Measurements from ENCODE around the gene LFNG. TPM values are rescaled to one million over a fixed set of nuclear protein-coding genes. Genes with fewer than 3 reads are reported as not detected.

The LFNG gene
- polyA plus RNA-seq, 4 donors = 10.5 to 39.3 (median 17.5) TPM

DNA sequence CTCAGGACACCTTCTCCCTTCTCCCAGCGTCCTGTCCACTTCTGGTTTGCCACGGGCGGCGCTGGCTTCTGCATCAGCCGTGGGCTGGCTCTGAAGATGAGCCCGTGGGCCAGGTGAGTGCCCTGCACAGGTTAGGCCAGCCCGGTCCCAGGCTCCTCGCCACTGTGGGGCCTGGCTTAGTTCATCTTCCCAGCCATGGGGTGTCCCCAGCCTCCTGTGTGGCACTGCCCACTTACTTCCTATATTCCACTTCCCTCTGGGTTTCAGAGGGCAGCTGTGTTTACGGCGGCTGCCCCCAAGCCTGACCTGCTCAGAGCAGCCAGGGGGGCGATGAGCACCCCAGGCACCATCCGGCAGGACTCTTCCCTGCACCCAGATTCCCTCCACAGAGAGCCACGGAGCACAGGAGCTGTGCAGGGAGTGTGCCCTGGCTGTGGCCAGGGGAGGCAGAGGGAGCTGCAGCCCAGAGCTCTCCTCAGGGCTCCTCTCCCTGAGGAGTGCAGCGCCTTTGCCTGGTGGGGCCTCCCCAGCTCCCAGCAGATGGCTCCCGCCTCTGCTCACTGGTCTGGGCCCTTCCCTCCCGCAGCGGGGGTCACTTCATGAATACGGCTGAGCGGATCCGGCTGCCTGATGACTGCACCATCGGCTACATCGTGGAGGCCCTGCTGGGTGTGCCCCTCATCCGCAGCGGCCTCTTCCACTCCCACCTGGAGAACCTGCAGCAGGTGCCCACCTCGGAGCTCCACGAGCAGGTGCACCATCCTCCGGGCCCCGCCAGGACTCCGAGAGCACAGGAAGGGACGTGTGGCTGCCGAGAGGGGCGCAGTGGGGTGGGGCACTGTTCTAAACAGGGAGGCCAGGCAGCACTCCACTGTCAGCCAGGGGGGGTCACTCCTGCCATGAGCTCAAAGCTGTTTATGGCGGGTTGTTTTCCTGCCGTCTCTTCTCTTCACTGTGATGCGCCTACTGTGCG, 6.4 kb downstream of the LFNG start:
- H3K9me3 ChIP-seq (ENCODE audit: control insufficient read depth in 2 of 2, insufficient read depth in 1 of 2, low read depth in 1 of 2, low read length in 1 of 2) = no peaks in the 10 kb centered on the region
- 58 to 79% (median 77%) methylated on average over 31 to 36 of the region's 36 CpGs for WGBS, 3 donors
- peaks cover 12 to 95% (median 12%) of the 10 kb centered on the region in 3 donors for H3K4me1 ChIP-seq (ENCODE audit: control insufficient read depth in 3 of 3, insufficient read depth in 2 of 3, low read depth in 1 of 3, low read length in 2 of 3)
- H3K36me3 ChIP-seq (ENCODE audit: control insufficient read depth in 3 of 3, insufficient read depth in 2 of 3, low read depth in 1 of 3, low read length in 3 of 3) = peaks cover 2 to 82% (median 3%) of the 10 kb centered on the region in 3 donors
- FAIRE-seq (no peak), DNase-seq (peak in 1 of 2 donors; percentile 56)
- no peak overlapping the region for H3K4me3 ChIP-seq (ENCODE audit: low read depth in 1 of 3, low read length in 3 of 3)
- H3K27ac ChIP-seq (ENCODE audit: low read depth in 1 of 3, low read length in 2 of 3) = peak overlapping the region in 2 of 3 donors; percentile 0 to 98
- H3K27me3 ChIP-seq (ENCODE audit: control insufficient read depth in 3 of 3, insufficient read depth in 3 of 3, low read length in 3 of 3) = no peaks in the 10 kb centered on the region

DNA sequence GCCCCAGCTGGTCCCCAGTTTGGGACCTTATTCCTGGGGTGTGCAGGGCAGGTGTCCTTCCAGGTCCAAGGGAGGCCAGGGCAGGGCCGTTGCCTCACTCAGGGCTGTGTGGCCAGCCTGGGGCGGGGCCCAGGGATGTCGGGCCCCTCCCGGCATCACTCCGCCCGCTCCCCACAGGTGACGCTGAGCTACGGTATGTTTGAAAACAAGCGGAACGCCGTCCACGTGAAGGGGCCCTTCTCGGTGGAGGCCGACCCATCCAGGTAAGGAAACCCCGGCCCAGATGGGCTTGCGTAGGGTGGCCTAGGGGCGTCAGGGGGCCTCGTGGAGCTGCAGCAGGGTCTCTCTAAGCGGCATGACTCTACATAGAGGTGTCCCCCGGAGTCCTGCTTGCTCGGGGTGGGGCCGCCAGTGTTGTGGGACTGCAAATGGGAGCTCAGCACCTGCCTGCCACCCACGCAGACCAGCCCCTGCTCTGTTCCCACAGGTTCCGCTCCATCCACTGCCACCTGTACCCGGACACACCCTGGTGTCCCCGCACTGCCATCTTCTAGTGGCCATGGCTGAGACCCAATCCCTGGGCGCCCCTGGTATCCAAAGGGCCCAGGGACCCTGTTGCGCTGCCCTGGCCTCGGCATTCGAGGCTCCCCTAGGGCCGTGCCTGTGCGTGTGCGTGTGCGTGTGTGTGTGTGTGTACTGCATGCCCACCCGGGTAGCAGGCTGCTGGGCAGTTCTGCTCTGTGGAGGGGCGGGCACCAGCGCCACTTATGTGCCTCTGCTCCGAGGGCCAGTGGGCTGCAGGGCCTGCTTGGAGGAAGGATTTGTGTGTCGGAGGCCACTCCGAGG, 7.3 kb downstream of the LFNG start:
- no peak for FAIRE-seq
- Histone ChIP-seq H3K9me3 (ENCODE audit: control insufficient read depth in 2 of 2, insufficient read depth in 1 of 2, low read depth in 1 of 2, low read length in 1 of 2) (no peaks in the 10 kb centered on the region), H3K27ac (ENCODE audit: low read depth in 1 of 3, low read length in 2 of 3) (peak overlapping the region in 2 of 3 donors; percentile 48 to 98), H3K27me3 (ENCODE audit: control insufficient read depth in 3 of 3, insufficient read depth in 3 of 3, low read length in 3 of 3) (no peaks in the 10 kb centered on the region), H3K4me3 (ENCODE audit: low read depth in 1 of 3, low read length in 3 of 3) (no peak overlapping the region), H3K4me1 (ENCODE audit: control insufficient read depth in 3 of 3, insufficient read depth in 2 of 3, low read depth in 1 of 3, low read length in 2 of 3) (peaks cover 10 to 95% (median 12%) of the 10 kb centered on the region in 3 donors), H3K36me3 (ENCODE audit: control insufficient read depth in 3 of 3, insufficient read depth in 2 of 3, low read depth in 1 of 3, low read length in 3 of 3) (peaks cover 2 to 76% (median 3%) of the 10 kb centered on the region in 3 donors)
- no peak for DNase-seq
- 75 to 85% (median 82%) methylated on average over 40 of the region's 40 CpGs for WGBS, 3 donors

DNA sequence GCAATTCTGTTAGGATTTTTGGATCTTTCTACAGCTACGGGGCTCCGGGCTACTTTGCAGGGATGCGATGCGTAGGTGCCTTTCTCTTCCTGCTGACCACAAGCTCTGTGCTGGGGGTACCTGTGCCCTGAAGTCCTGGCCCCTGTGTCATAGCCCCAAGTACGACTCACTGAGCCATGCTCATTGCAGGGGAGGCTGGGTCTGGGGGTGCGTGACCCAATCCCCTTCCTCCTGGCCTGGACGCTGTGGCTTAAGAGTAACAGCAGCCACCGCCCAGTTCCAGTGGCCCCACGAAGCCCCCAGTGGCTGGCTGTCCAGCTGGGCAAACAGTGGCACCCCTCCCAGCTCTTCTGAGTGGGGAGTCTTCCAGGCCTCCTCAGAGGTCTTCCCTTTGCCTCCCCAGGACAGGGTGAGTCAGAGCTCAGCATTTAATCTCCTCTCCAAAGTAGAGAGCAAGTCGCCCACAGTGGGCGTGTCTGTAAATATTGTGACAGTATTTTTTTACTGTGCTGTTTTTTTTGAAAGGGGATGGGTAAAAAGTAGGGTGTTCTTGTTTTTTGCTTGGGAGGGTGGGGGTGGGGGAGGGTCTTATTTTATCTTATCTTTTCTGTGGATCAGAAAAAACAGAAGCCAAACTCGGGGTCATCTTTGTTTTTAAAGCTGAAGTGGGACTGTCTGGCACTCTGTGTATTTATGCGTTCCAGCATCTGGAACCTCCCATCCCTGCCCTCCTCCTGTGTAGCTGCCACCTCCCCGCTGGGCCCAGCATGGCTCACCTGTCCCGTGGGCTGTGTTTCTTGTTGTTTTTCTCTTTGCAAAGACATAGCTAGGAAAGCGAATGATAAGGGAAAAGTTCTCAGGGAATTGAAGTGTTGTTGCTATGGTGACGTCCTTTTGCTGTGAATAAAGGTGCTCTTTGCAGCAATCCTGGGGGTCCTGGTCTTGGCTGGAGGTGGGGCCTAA, 8.2 kb downstream of the LFNG start:
- WGBS, 3 donors = 52 to 65% (median 58%) methylated on average over 17 of the region's 17 CpGs

DNA sequence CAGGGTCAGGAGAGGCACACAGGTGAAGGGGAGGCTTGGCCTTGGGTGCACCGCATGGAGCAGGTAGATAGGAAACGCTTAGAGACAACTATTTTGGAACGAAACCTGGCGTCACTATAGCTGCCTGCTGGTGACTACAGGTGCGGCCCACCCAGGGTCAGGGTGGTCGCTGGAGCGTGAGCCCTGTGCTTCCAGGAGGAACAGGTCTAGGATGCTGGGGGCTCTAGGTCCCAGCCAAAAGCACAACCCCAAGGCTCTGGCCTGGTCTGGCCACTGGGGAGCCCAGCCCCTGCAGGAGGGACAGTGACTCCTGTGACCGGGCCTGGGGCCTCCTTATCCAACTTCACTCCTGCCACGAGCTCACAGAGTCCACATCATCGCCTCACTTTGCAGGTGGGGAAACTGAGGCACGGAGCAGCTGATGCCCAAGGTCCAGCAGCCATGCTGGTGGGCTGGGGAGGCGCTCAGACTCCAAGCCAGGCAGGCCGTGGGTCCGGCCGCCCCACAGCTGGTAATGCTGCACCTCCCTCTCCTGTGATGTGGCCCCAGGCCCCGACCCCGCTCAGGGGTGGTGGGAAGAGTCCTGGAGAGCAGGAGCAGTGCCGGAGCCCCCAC, 9.0 kb downstream of the LFNG start:
- no peak for FAIRE-seq
- WGBS, 3 donors = 76 to 78% (median 77%) methylated on average over 18 of the region's 18 CpGs
- Histone ChIP-seq H3K27me3 (ENCODE audit: control insufficient read depth in 3 of 3, insufficient read depth in 3 of 3, low read length in 3 of 3) (no peaks in the 10 kb centered on the region), H3K27ac (ENCODE audit: low read depth in 1 of 3, low read length in 2 of 3) (peak overlapping the region in 2 of 3 donors; percentile 14 to 75), H3K4me1 (ENCODE audit: control insufficient read depth in 3 of 3, insufficient read depth in 2 of 3, low read depth in 1 of 3, low read length in 2 of 3) (peaks cover 9 to 82% (median 12%) of the 10 kb centered on the region in 3 donors), H3K4me3 (ENCODE audit: low read depth in 1 of 3, low read length in 3 of 3) (no peak overlapping the region), H3K9me3 (ENCODE audit: control insufficient read depth in 2 of 2, insufficient read depth in 1 of 2, low read depth in 1 of 2, low read length in 1 of 2) (no peaks in the 10 kb centered on the region), H3K36me3 (ENCODE audit: control insufficient read depth in 3 of 3, insufficient read depth in 2 of 3, low read depth in 1 of 3, low read length in 3 of 3) (peaks cover 2 to 64% (median 3%) of the 10 kb centered on the region in 3 donors)
- DNase-seq = no peak

More for the DNA sequence above, 8.2 kb downstream of the LFNG start:
- H3K27me3 ChIP-seq (ENCODE audit: control insufficient read depth in 3 of 3, insufficient read depth in 3 of 3, low read length in 3 of 3) = no peaks in the 10 kb centered on the region
- DNase-seq (peak; percentile 65 to 71), FAIRE-seq (no peak)
- no peak overlapping the region for H3K4me3 ChIP-seq (ENCODE audit: low read depth in 1 of 3, low read length in 3 of 3)
- H3K9me3 ChIP-seq (ENCODE audit: control insufficient read depth in 2 of 2, insufficient read depth in 1 of 2, low read depth in 1 of 2, low read length in 1 of 2) = no peaks in the 10 kb centered on the region
- H3K36me3 ChIP-seq (ENCODE audit: control insufficient read depth in 3 of 3, insufficient read depth in 2 of 3, low read depth in 1 of 3, low read length in 3 of 3) = peaks cover 2 to 70% (median 3%) of the 10 kb centered on the region in 3 donors
- peak overlapping the region; percentile 48 to 75 (median 63) for H3K27ac ChIP-seq (ENCODE audit: low read depth in 1 of 3, low read length in 2 of 3)
- peaks cover 9 to 89% (median 12%) of the 10 kb centered on the region in 3 donors for H3K4me1 ChIP-seq (ENCODE audit: control insufficient read depth in 3 of 3, insufficient read depth in 2 of 3, low read depth in 1 of 3, low read length in 2 of 3)

DNA sequence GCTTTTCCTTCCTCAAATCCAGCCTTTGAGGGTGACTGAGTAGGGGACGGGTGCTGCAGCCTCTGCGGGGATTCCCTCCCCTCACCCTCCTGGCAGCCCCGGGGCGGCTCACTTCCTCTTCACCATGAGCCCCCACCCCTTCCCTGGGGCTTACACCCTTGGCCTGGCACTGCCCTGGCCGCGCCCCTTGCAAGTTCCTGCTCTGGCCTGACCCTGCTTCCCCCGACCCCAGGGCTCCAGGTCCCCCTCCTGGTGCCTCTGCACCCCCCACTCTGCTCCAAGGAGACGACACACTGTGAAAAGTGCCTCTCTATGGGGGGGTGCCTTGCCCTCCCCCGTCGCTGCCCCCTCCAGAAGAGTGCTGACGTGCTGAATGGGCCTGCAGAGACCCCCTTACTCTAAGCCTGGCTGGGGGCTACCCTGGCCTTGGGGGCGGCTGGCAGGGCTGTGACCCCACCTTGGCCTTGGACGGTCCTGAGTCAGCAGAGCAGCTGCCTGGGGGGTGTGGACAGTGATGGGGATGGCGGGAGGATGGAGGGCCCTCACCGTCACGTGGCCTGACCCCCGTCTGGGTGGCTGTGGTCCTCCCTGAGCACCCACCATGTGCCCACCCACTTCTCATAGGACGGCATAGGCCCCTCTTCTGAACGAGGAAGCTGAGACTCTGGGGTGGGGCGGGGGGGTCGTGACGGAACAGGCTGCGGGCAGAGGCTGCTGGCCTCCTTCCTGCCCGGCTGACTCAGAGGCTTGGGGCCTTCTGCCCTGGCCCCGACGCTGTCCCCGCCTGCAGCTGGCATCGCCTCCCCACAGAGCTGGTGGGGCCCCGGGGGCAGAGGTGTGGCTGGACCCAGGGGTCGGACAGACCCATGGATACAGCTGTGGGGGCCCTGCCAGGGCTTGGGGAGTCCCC, 9.8 kb downstream of the LFNG start:
- no peaks in the 10 kb centered on the region for H3K9me3 ChIP-seq (ENCODE audit: control insufficient read depth in 2 of 2, insufficient read depth in 1 of 2, low read depth in 1 of 2, low read length in 1 of 2)
- peaks cover 9 to 75% (median 12%) of the 10 kb centered on the region in 3 donors for H3K4me1 ChIP-seq (ENCODE audit: control insufficient read depth in 3 of 3, insufficient read depth in 2 of 3, low read depth in 1 of 3, low read length in 2 of 3)
- no peak overlapping the region for H3K4me3 ChIP-seq (ENCODE audit: low read depth in 1 of 3, low read length in 3 of 3)
- DNase-seq = peak; percentile 48 to 80
- no peak for FAIRE-seq
- 40 to 44% (median 41%) methylated on average over 22 to 30 of the region's 30 CpGs for WGBS, 3 donors
- peak overlapping the region; percentile 60 to 91 (median 75) for H3K27ac ChIP-seq (ENCODE audit: low read depth in 1 of 3, low read length in 2 of 3)
- peaks cover 2 to 62% (median 3%) of the 10 kb centered on the region in 3 donors for H3K36me3 ChIP-seq (ENCODE audit: control insufficient read depth in 3 of 3, insufficient read depth in 2 of 3, low read depth in 1 of 3, low read length in 3 of 3)
- no peaks in the 10 kb centered on the region for H3K27me3 ChIP-seq (ENCODE audit: control insufficient read depth in 3 of 3, insufficient read depth in 3 of 3, low read length in 3 of 3)

DNA sequence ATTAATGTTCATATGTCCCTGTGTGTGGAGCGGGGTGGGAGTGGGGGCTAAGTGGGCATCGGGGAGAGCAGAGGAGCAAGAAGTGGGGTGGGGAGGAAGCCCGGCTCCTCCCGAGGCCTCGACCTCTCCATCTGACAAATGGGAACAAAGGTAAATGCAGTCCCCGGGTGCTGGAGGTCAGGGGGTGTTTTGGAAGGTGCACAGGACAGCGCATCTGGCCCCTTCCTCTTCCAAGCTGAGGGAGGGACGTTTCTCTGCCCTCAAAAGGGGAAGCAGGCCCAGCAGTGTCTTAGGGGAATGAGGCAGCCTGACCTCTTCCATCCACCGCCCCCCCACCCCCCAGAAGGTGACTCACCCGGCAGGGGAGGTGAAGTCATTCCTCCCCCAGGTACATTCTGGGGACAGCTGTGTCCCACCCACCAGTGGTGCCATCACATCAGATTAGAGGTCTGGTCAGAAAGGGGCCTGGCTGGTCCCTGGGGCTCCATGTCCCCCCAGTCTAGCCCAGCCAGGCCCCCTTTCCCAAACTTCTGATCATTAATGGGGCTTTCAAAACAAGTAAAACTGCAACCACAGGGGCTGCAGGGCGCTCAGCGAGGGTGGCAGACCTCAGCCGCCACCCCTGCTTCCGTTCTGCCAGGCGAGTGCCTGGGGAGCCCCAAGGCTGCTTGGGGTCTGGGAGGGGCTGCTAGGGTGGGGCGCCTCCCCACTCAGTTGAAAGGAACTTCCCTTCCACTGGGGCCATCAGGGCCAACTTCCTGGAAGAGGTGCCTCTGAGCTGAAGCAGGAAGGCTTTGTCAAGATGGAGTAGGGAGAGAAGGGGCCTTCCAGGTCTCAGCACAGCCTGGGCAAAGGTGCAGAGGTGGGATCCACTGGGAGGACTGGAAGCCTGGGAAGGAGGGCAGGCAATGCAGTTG, 10.8 kb downstream of the LFNG start:
- WGBS, 3 donors = 30 to 51% (median 41%) methylated on average over 16 of the region's 16 CpGs
- Histone ChIP-seq H3K27me3 (ENCODE audit: control insufficient read depth in 3 of 3, insufficient read depth in 3 of 3, low read length in 3 of 3) (no peaks in the 10 kb centered on the region), H3K36me3 (ENCODE audit: control insufficient read depth in 3 of 3, insufficient read depth in 2 of 3, low read depth in 1 of 3, low read length in 3 of 3) (peaks cover 2 to 53% (median 3%) of the 10 kb centered on the region in 3 donors), H3K9me3 (ENCODE audit: control insufficient read depth in 2 of 2, insufficient read depth in 1 of 2, low read depth in 1 of 2, low read length in 1 of 2) (no peaks in the 10 kb centered on the region), H3K4me1 (ENCODE audit: control insufficient read depth in 3 of 3, insufficient read depth in 2 of 3, low read depth in 1 of 3, low read length in 2 of 3) (peaks cover 7 to 66% (median 8%) of the 10 kb centered on the region in 3 donors), H3K4me3 (ENCODE audit: low read depth in 1 of 3, low read length in 3 of 3) (no peak overlapping the region), H3K27ac (ENCODE audit: low read depth in 1 of 3, low read length in 2 of 3) (peak overlapping the region; percentile 38 to 91 (median 75))
- no peak for FAIRE-seq
- DNase-seq = peak; percentile 57 to 60
